ENCODE data around the gene VKORC1. TPM values are rescaled to one million over a fixed set of nuclear protein-coding genes. Genes with fewer than 3 reads are reported as not detected.

VKORC1 gene
- total and polyA plus RNA-seq, 4 experiments from 2014 or later = 48.9 to 114 (median 72.5) TPM

GRCh38 chr16:31111881-31112466 is 17.4 kb upstream of the VKORC1 start:
- no peaks in the 10 kb centered on the region for H3K27me3 ChIP-seq (ENCODE audit: insufficient read depth, low read length)
- no peak overlapping the region for H3K27ac ChIP-seq (ENCODE audit: low read depth, low read length)
- H3K4me1 Mint-ChIP-seq = peaks cover 7 to 19% (median 13%) of the 10 kb centered on the region in 4 donors
- ChIA-PET POLR2A (ENCODE audit: partially characterized antibody) (interaction anchor here (0.8 to 0.9 kb wide), 2 partner anchors 30 to 68 kb away, joined by 3 to 4 read pairs; partner anchors contain the start of gene FUS), CTCF (ENCODE audit: partially characterized antibody) (interaction anchor here (3.1 kb wide), 1 partner anchor 30 kb away, joined by 10 read pairs; no protein-coding TSS in a partner anchor)
- peaks cover 16% of the 10 kb centered on the region for H3K4me1 ChIP-seq (ENCODE audit: insufficient read depth, low read length)
- peaks cover 3 to 20% of the 10 kb centered on the region in 2 donors for H3K36me3 Mint-ChIP-seq
- intact Hi-C loops (cut with micrococcal nuclease) = no loop called here
- peaks cover 0 to 2% (median 0%) of the 10 kb centered on the region in 8 donors for H3K9me3 Mint-ChIP-seq
- H3K27me3 Mint-ChIP-seq = no peaks in the 10 kb centered on the region
- H3K36me3 ChIP-seq (ENCODE audit: insufficient read depth, low read length) = peaks cover 6% of the 10 kb centered on the region
- no peaks in the 10 kb centered on the region for H3K9me3 ChIP-seq (ENCODE audit: control insufficient read depth in 1 of 2, low read length in 2 of 2)
- DNase-seq = no peak
- H3K4me3 Mint-ChIP-seq = no peak overlapping the region
- peak overlapping the region in 1 of 7 donors; percentile 42 for H3K27ac Mint-ChIP-seq
- H3K4me3 ChIP-seq (ENCODE audit: low read length in 2 of 2) = no peak overlapping the region

GRCh38 chr16:31110106-31111034 is 15.8 kb upstream of the VKORC1 start:
- H3K9me3 Mint-ChIP-seq = peaks cover 0 to 2% (median 0%) of the 10 kb centered on the region in 8 donors
- DNase-seq = no peak
- no peaks in the 10 kb centered on the region for H3K27me3 Mint-ChIP-seq
- peaks cover 8 to 23% (median 15%) of the 10 kb centered on the region in 4 donors for H3K4me1 Mint-ChIP-seq
- Histone ChIP-seq H3K4me3 (ENCODE audit: low read length in 2 of 2) (no peak overlapping the region), H3K4me1 (ENCODE audit: insufficient read depth, low read length) (peaks cover 20% of the 10 kb centered on the region), H3K36me3 (ENCODE audit: insufficient read depth, low read length) (peaks cover 6% of the 10 kb centered on the region), H3K27ac (ENCODE audit: low read depth, low read length) (no peak overlapping the region), H3K27me3 (ENCODE audit: insufficient read depth, low read length) (no peaks in the 10 kb centered on the region), H3K9me3 (ENCODE audit: control insufficient read depth in 1 of 2, low read length in 2 of 2) (no peaks in the 10 kb centered on the region)
- peak overlapping the region in 3 of 7 donors; percentile 56 to 70 (median 59) for H3K27ac Mint-ChIP-seq
- intact Hi-C loops (cut with micrococcal nuclease) = no loop called here
- ChIA-PET CTCF (ENCODE audit: partially characterized antibody) (interaction anchor here (3.1 kb wide), 1 partner anchor 32 kb away, joined by 10 read pairs; no protein-coding TSS in a partner anchor), POLR2A (ENCODE audit: partially characterized antibody) (interaction anchor here (0.7 to 3.0 kb wide), 3 partner anchors 7 to 70 kb away, joined by 3 to 15 read pairs (median 8); partner anchors contain the start of genes FUS and KAT8)
- H3K36me3 Mint-ChIP-seq = peaks cover 3 to 20% of the 10 kb centered on the region in 2 donors
- peak overlapping the region in 7 of 8 donors; percentile 26 to 74 (median 57) for H3K4me3 Mint-ChIP-seq

- no peak overlapping the region for H3K4me3 ChIP-seq (ENCODE audit: low read length in 2 of 2)
- ChIA-PET POLR2A (ENCODE audit: partially characterized antibody) (interaction anchor here (1.6 to 3.0 kb wide), 2 partner anchors 8 to 71 kb away, joined by 8 to 15 read pairs; partner anchors contain the start of genes FUS and KAT8), CTCF (ENCODE audit: partially characterized antibody) (interaction anchor here (3.1 kb wide), 1 partner anchor 32 kb away, joined by 10 read pairs; no protein-coding TSS in a partner anchor)
- peaks cover 6% of the 10 kb centered on the region for H3K36me3 ChIP-seq (ENCODE audit: insufficient read depth, low read length)
- peaks cover 20% of the 10 kb centered on the region for H3K4me1 ChIP-seq (ENCODE audit: insufficient read depth, low read length)
- no peak overlapping the region for H3K27ac ChIP-seq (ENCODE audit: low read depth, low read length)
- peak overlapping the region; percentile 64 to 92 (median 82) for H3K27ac Mint-ChIP-seq
- no peaks in the 10 kb centered on the region for H3K9me3 ChIP-seq (ENCODE audit: control insufficient read depth in 1 of 2, low read length in 2 of 2)
- intact Hi-C loops (cut with micrococcal nuclease) = no loop called here
- H3K4me1 Mint-ChIP-seq = peaks cover 8 to 23% (median 15%) of the 10 kb centered on the region in 4 donors
- H3K27me3 Mint-ChIP-seq = no peaks in the 10 kb centered on the region
- H3K27me3 ChIP-seq (ENCODE audit: insufficient read depth, low read length) = no peaks in the 10 kb centered on the region
- H3K4me3 Mint-ChIP-seq = peak overlapping the region; percentile 74 to 86 (median 84)
- H3K9me3 Mint-ChIP-seq = peaks cover 0 to 2% (median 0%) of the 10 kb centered on the region in 8 donors
- no peak for DNase-seq
- H3K36me3 Mint-ChIP-seq = peaks cover 3 to 20% of the 10 kb centered on the region in 2 donors
Observed at GRCh38 chr16:31109622-31110021, 15.0 kb upstream of the VKORC1 start.

GRCh38 chr16:31108794-31109558 is 14.4 kb upstream of the VKORC1 start:
- ChIA-PET POLR2A (ENCODE audit: partially characterized antibody) (interaction anchor here (3.0 kb wide), 1 partner anchor 9 kb away, joined by 15 read pairs; the partner anchor contains the start of gene KAT8), CTCF (ENCODE audit: partially characterized antibody) (interaction anchor here (3.1 kb wide), 1 partner anchor 33 kb away, joined by 10 read pairs; no protein-coding TSS in a partner anchor)
- peaks cover 3 to 20% of the 10 kb centered on the region in 2 donors for H3K36me3 Mint-ChIP-seq
- Histone ChIP-seq H3K27ac (ENCODE audit: low read depth, low read length) (peak overlapping the region; percentile 75), H3K4me3 (ENCODE audit: low read length in 2 of 2) (peak overlapping the region; percentile 14 to 83), H3K4me1 (ENCODE audit: insufficient read depth, low read length) (peaks cover 20% of the 10 kb centered on the region), H3K9me3 (ENCODE audit: control insufficient read depth in 1 of 2, low read length in 2 of 2) (no peaks in the 10 kb centered on the region), H3K27me3 (ENCODE audit: insufficient read depth, low read length) (no peaks in the 10 kb centered on the region), H3K36me3 (ENCODE audit: insufficient read depth, low read length) (peaks cover 6% of the 10 kb centered on the region)
- no peak for DNase-seq
- intact Hi-C loops (cut with micrococcal nuclease) = no loop called here
- H3K4me3 Mint-ChIP-seq = peak overlapping the region; percentile 74 to 86 (median 84)
- H3K27ac Mint-ChIP-seq = peak overlapping the region in 5 of 7 donors; percentile 64 to 92 (median 83)
- peaks cover 8 to 23% (median 15%) of the 10 kb centered on the region in 4 donors for H3K4me1 Mint-ChIP-seq
- peaks cover 0 to 2% (median 0%) of the 10 kb centered on the region in 8 donors for H3K9me3 Mint-ChIP-seq
- no peaks in the 10 kb centered on the region for H3K27me3 Mint-ChIP-seq

- intact Hi-C loops (cut with micrococcal nuclease) = no loop called here
- H3K4me3 Mint-ChIP-seq = peak within 1 kb of the TSS; percentile 83 to 90 (median 87)
- H3K27ac Mint-ChIP-seq = peak within 1 kb of the TSS; percentile 79 to 94 (median 85)
- H3K4me1 ChIP-seq (ENCODE audit: insufficient read depth, low read length) = peaks cover 20% of the 10 kb centered on the region
- CTCF ChIA-PET (ENCODE audit: partially characterized antibody) = interaction anchor here (0.7 to 1.1 kb wide), 2 partner anchors 22 to 34 kb away, joined by 3 to 4 read pairs; no protein-coding TSS in a partner anchor
- no peaks in the 10 kb centered on the region for H3K9me3 ChIP-seq (ENCODE audit: control insufficient read depth in 1 of 2, low read length in 2 of 2)
- no peaks in the 10 kb centered on the region for H3K9me3 Mint-ChIP-seq
- H3K27me3 Mint-ChIP-seq = no peaks in the 10 kb centered on the region
- no peaks in the 10 kb centered on the region for H3K27me3 ChIP-seq (ENCODE audit: insufficient read depth, low read length)
- peaks cover 3 to 20% of the 10 kb centered on the region in 2 donors for H3K36me3 Mint-ChIP-seq
- peaks cover 6% of the 10 kb centered on the region for H3K36me3 ChIP-seq (ENCODE audit: insufficient read depth, low read length)
- H3K27ac ChIP-seq (ENCODE audit: low read depth, low read length) = peak within 1 kb of the TSS; percentile 75
- peak within 1 kb of the TSS; percentile 14 to 83 for H3K4me3 ChIP-seq (ENCODE audit: low read length in 2 of 2)
- H3K4me1 Mint-ChIP-seq = peaks cover 8 to 23% (median 15%) of the 10 kb centered on the region in 4 donors
- POLR2A ChIA-PET (ENCODE audit: partially characterized antibody) = interaction anchor here (0.5 to 3.0 kb wide), 6 partner anchors 9 to 93 kb away, joined by 3 to 15 read pairs (median 3); partner anchors contain the start of genes FUS, KAT8, ZNF646 and ZNF668
- peak; percentile 43 to 52 (median 44) for DNase-seq
Observed at GRCh38 chr16:31108035-31108793, 13.6 kb upstream of the VKORC1 start, which contains the start of gene BCKDK. Gene BCKDK (plus strand): TSS chr16:31108386. CDS start chr16:31109224, 838 bp downstream.
